PC-3 (cell line): ENCODE measurements around the gene PPARD. TPM values are rescaled to one million over a fixed set of nuclear protein-coding genes. Genes with fewer than 3 reads are reported as not detected.

Experiments used
- ATAC-seq: fragments of 200-7000 bp; cut with Tn5 transposase; 2 replicates; pipeline ENCODE4 v1.9.1; 2020; ENCODE audit warnings: mild to moderate bottlenecking, moderate library complexity
- BruUV-seq: library from RNA; stranded (reverse); fragments of 400-500 nt; replicated peaks from 2 replicates; lab custom pipeline; 2021; lab: Mats Ljungman, UMichigan
- CTCF ChIA-PET: fragments of 300-600 bp; sonication (Branson Sonifier 250); formaldehyde crosslinking; loops from one replicate; lab custom pipeline; 2022; ENCODE audit warnings: antibody characterized with exemption; lab: Charles Lee
- POLR2A ChIA-PET: fragments of 300-600 bp; sonication (Branson Sonifier 250); formaldehyde crosslinking; loops from one replicate; lab custom pipeline; 2022; ENCODE audit warnings: antibody characterized with exemption; ENCODE audit not compliant: unreplicated experiment; lab: Charles Lee
- DNase-seq: peaks from one replicate; pipeline ENCODE4 v3.0.0-alpha.2; 2015
- H2AFZ ChIP-seq: fragments of 300-600 bp; sonication (generic); 2 replicates; pipeline ENCODE4 v1.6.0; 2016; ENCODE audit warnings: antibody characterized with exemption, low read length
- H3F3A ChIP-seq: fragments of 300-600 bp; sonication (generic); one replicate; pipeline ENCODE4 v1.6.0; 2017; ENCODE audit warnings: antibody characterized with exemption, low read length, control low read depth, mild to moderate bottlenecking; ENCODE audit not compliant: unreplicated experiment
- H3K27ac ChIP-seq: fragments of 300-600 bp; sonication (generic); 2 replicates; pipeline ENCODE4 v1.5.1; 2016; ENCODE audit warnings: mild to moderate bottlenecking, low read length
- H3K27me3 ChIP-seq: fragments of 300-600 bp; sonication (generic); 2 replicates; pipeline ENCODE4 v1.6.1; 2016; ENCODE audit warnings: low read length, mixed read lengths
- H3K36me3 ChIP-seq: fragments of 300-600 bp; sonication (generic); 2 replicates; pipeline ENCODE4 v1.6.1; 2016; ENCODE audit warnings: low read depth, mixed run types, low read length, mixed read lengths
- H3K4me1 ChIP-seq: fragments of 300-600 bp; sonication (generic); 2 replicates; pipeline ENCODE4 v1.5.1; 2016; ENCODE audit warnings: low read length; ENCODE audit not compliant: insufficient read depth
- H3K4me2 ChIP-seq: fragments of 300-600 bp; sonication (generic); 2 replicates; pipeline ENCODE4 v1.6.0; 2016; ENCODE audit warnings: low read length
- H3K4me3 ChIP-seq: fragments of 300-600 bp; sonication (generic); 2 replicates; pipeline ENCODE4 v1.5.1; 2016; ENCODE audit warnings: mild to moderate bottlenecking, low read length, mixed read lengths
- H3K79me2 ChIP-seq: fragments of 300-600 bp; sonication (generic); 2 replicates; pipeline ENCODE4 v1.6.1; 2017; ENCODE audit warnings: low read length, mixed read lengths
- H3K9ac ChIP-seq: fragments of 300-600 bp; sonication (generic); 2 replicates; pipeline ENCODE4 v1.6.0; 2016; ENCODE audit warnings: mild to moderate bottlenecking, low read length
- H3K9me2 ChIP-seq: fragments of 300-600 bp; sonication (generic); replicated peaks from 2 replicates; pipeline ENCODE4 v1.6.1; 2016; ENCODE audit warnings: mixed run types, low read length, mixed read lengths
- H3K9me3 ChIP-seq: fragments of 300-600 bp; sonication (generic); 2 replicates; pipeline ENCODE4 v1.6.1; 2016; ENCODE audit warnings: low read length, mixed read lengths
- H4K20me1 ChIP-seq: fragments of 300-600 bp; sonication (generic); 2 replicates; pipeline ENCODE4 v1.6.1; 2016; ENCODE audit warnings: low read length, mixed read lengths
- EZH2 ChIP-seq: fragments of 300-600 bp; sonication (generic); IDR thresholded peaks from one replicate; pipeline ENCODE4 v1.6.1; 2017; ENCODE audit warnings: antibody characterized with exemption, mild to moderate bottlenecking, low read length; ENCODE audit not compliant: unreplicated experiment
- EZH2phosphoT487 ChIP-seq: fragments of 300-600 bp; sonication (generic); IDR thresholded peaks from 2 replicates; pipeline ENCODE4 v1.6.1; 2018; ENCODE audit warnings: mild to moderate bottlenecking, antibody characterized with exemption, low read length, borderline replicate concordance
- intact Hi-C: fragments of 100-400 bp; cut with micrococcal nuclease; formaldehyde crosslinking; loops from 2 replicates; pipeline ENCODE4 v1.9.0; 2023
- total RNA-seq: library from RNA; depleted of rRNA; stranded (reverse); fragments of >200 nt; gene quantifications from 2 replicates; pipeline ENCODE4 v1.2.3, GENCODE V29; 2014
- TF ChIP-seq, protein P1 (sequence below): fragments of 300-600 bp; sonication (generic); conservative IDR thresholded peaks from 2 replicates; pipeline ENCODE4 v1.5.1; 2017; ENCODE audit warnings: antibody characterized with exemption, low read depth, mild to moderate bottlenecking, low read length

PPARD gene
- total RNA-seq, 1 experiment from 2014 or later: 24.5 TPM

DNA sequence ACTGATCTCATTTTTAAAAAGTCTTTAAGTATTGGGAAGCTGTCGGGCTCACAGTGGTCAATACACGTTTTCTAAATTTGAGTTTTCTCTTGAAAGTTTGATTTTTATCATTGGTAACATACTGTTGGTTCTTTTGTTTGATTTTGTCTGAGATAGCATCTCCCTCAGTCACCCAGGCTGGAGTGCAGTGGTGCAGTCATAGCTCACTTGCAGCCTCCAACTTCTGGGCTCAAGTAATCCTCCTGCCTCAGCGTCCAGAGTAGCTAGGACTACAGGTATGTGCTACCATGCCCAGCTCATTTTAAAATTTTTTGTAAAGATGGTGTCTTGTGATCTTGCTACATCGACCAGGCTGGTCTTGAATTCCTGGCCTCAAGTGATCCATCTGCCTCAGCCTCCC is 9.1 kb downstream of the PPARD start:
- POLR2A ChIA-PET: no interaction called here
- no peak overlapping the region for H3K4me3 ChIP-seq
- no peaks in the 10 kb centered on the region for H3K9me3 ChIP-seq
- peaks cover 12% of the 10 kb centered on the region for H4K20me1 ChIP-seq
- H3F3A ChIP-seq: no peaks in the 10 kb centered on the region
- H3K9me2 ChIP-seq: no peaks in the 10 kb centered on the region
- H3K27me3 ChIP-seq: no peaks in the 10 kb centered on the region
- DNase-seq (no peak), ATAC-seq (no peak)
- peaks cover 76% of the 10 kb centered on the region for H3K79me2 ChIP-seq
- TF ChIP-seq EZH2phosphoT487 (no peak), EZH2 (no peak)
- TF ChIP-seq, protein P1, sequence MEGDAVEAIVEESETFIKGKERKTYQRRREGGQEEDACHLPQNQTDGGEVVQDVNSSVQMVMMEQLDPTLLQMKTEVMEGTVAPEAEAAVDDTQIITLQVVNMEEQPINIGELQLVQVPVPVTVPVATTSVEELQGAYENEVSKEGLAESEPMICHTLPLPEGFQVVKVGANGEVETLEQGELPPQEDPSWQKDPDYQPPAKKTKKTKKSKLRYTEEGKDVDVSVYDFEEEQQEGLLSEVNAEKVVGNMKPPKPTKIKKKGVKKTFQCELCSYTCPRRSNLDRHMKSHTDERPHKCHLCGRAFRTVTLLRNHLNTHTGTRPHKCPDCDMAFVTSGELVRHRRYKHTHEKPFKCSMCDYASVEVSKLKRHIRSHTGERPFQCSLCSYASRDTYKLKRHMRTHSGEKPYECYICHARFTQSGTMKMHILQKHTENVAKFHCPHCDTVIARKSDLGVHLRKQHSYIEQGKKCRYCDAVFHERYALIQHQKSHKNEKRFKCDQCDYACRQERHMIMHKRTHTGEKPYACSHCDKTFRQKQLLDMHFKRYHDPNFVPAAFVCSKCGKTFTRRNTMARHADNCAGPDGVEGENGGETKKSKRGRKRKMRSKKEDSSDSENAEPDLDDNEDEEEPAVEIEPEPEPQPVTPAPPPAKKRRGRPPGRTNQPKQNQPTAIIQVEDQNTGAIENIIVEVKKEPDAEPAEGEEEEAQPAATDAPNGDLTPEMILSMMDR: no peak
- no peak overlapping the region for H3K4me2 ChIP-seq
- H3K9ac ChIP-seq: no peak overlapping the region
- H3K4me1 ChIP-seq: peaks cover 4% of the 10 kb centered on the region; the same call in 1 of the 2 replicates
- CTCF ChIA-PET: no interaction called here
- no TSS peak for BruUV-seq
- intact Hi-C loops: no loop called here
- no peak overlapping the region for H2AFZ ChIP-seq
- H3K36me3 ChIP-seq: peaks cover 59% of the 10 kb centered on the region
- no peak overlapping the region for H3K27ac ChIP-seq

DNA sequence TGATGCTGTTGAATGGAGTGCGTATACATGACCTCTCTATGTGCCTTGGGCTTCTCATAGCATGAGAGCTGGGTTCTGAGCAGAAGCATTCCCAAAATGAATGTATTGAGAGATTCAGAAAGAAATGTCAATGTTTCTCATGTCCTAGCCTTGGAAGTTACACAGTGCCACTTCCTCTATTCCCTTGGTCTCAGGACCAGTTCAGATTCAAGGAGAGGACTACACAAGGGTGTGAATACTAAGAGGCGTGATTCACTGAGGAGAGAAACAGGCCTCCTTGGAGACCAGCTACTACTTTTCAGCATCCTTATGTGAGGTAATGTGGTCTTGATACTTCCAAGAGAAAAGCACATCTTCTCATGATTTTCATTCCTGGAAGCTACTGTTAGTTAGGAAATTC is 10.4 kb downstream of the PPARD start:
- Histone ChIP-seq H3K27me3 (no peaks in the 10 kb centered on the region), H3K9ac (no peak overlapping the region), H3K4me1 (no peaks in the 10 kb centered on the region), H3K4me2 (no peak overlapping the region), H4K20me1 (0 out of 2 replicates have a peak, but pooled peaks cover 4% of the 10 kb centered on the region), H3K36me3 (peaks cover 60% of the 10 kb centered on the region), H3K9me2 (no peaks in the 10 kb centered on the region), H3K27ac (no peak overlapping the region), H3K9me3 (no peaks in the 10 kb centered on the region), H3K79me2 (peaks cover 70% of the 10 kb centered on the region), H3K4me3 (no peak overlapping the region), H2AFZ (no peak overlapping the region), H3F3A (no peaks in the 10 kb centered on the region)
- POLR2A ChIA-PET: no interaction called here
- ATAC-seq (no peak), DNase-seq (no peak)
- BruUV-seq: no TSS peak
- TF ChIP-seq EZH2phosphoT487 (no peak), EZH2 (no peak)
- TF ChIP-seq, protein P1: no peak
- CTCF ChIA-PET: no interaction called here
- intact Hi-C loops: no loop called here

DNA sequence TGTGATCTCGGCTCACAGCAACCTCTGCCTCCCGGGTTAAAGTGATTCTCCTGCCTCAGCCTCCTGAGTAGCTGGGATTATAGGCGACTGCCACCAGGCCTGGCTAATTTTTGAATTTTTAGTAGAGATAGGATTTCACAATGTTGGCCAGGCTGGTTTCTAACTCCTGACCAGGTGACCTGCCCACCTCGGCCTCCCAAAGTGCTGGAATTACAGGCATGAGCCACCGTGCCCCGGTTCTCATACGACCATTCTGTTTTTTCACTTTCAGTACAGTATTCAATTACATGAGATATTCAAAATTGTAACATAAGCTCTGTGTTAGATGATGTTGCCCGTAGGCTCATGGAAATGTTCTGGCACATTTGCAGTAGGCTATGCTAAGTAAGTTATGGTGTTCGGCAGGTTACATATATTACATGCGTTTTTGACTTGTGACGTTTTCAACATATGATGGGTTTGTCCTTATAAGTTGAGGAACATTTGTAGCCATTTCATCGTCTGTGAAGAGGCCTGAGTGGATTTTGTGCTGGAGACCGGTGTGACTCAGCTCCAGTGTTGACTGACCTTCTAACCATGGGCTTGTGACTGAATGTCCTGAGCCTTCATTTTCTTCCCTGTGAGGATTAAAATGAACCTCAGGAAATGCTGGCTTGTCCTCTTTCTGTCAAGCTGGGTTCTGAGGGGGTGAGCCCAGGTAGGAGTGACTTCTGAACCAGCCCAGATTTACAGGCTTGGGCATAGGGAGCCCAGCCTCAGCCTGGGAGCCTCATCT is 12.2 kb downstream of the PPARD start:
- CTCF ChIA-PET: no interaction called here
- Histone ChIP-seq H3K9me2 (no peaks in the 10 kb centered on the region), H3K36me3 (peaks cover 61% of the 10 kb centered on the region), H3F3A (no peaks in the 10 kb centered on the region), H3K9me3 (no peaks in the 10 kb centered on the region), H3K27me3 (no peaks in the 10 kb centered on the region), H3K79me2 (peaks cover 71% of the 10 kb centered on the region), H2AFZ (no peak overlapping the region), H4K20me1 (0 out of 2 replicates have a peak, but pooled peaks cover 4% of the 10 kb centered on the region), H3K9ac (no peak overlapping the region), H3K4me1 (peaks cover 4% of the 10 kb centered on the region; the same call in 1 of the 2 replicates), H3K4me2 (no peak overlapping the region), H3K27ac (no peak overlapping the region), H3K4me3 (no peak overlapping the region)
- no TSS peak for BruUV-seq
- TF ChIP-seq EZH2: no peak
- no peak for TF ChIP-seq EZH2phosphoT487
- TF ChIP-seq, protein P1: no peak
- no peak for ATAC-seq
- intact Hi-C loops: no loop called here
- POLR2A ChIA-PET: interaction anchor here (0.6 kb wide), 1 partner anchor 211 kb away, joined by 3 read pairs; no protein-coding TSS in a partner anchor
- no peak for DNase-seq
